NCI-H1694 (cell line): Measurements from ENCODE around the gene UNK.
A peak's percentile ranks its signal among the peaks of the same experiment; 100 is the strongest.

Source experiments
- DNase-seq: peaks from one replicate; lab custom pipeline; 2025; lab: John Stamatoyannopoulos, UW

Gene UNK

GRCh38 chr17:75836605-75837004 lies 52.0 kb downstream of the UNK start:
- DNase-seq, result no peak

GRCh38 chr17:75837899-75838298 lies 53.3 kb downstream of the UNK start:
- no peak for DNase-seq

- no peak for DNase-seq
Observed at GRCh38 chr17:75838410-75838809, 53.8 kb downstream of the UNK start.

GRCh38 chr17:75839942-75840798 lies 55.6 kb downstream of the UNK start:
- no peak for DNase-seq

- no peak for DNase-seq
Observed at GRCh38 chr17:75840799-75841164, 56.2 kb downstream of the UNK start.

- DNase-seq, result no peak
Observed at GRCh38 chr17:75842411-75842810, 57.8 kb downstream of the UNK start.

- no peak for DNase-seq
Observed at GRCh38 chr17:75842963-75843576, 58.5 kb downstream of the UNK start.

- no peak for DNase-seq
Observed at GRCh38 chr17:75843577-75844529, 59.2 kb downstream of the UNK start, which contains the start of gene UNC13D. Gene UNC13D (minus strand): TSS chr17:75844404. CDS start chr17:75844337, 67 bp downstream.

- DNase-seq, result no peak
Observed at GRCh38 chr17:75844530-75845057, 60.0 kb downstream of the UNK start.

- DNase-seq, result peak; percentile 10
Observed at GRCh38 chr17:75845058-75845711, 60.6 kb downstream of the UNK start.

- DNase-seq, result no peak
Observed at GRCh38 chr17:75845933-75846691, 61.5 kb downstream of the UNK start.

GRCh38 chr17:75846692-75847613 lies 62.3 kb downstream of the UNK start:
- DNase-seq, result no peak

GRCh38 chr17:75847614-75848522 lies 63.3 kb downstream of the UNK start:
- DNase-seq, result no peak

- peak; percentile 64 for DNase-seq
Observed at GRCh38 chr17:75848523-75849278, 64.1 kb downstream of the UNK start.

GRCh38 chr17:75849279-75849646 lies 64.7 kb downstream of the UNK start:
- no peak for DNase-seq

- no peak for DNase-seq
Observed at GRCh38 chr17:75849724-75850123, 65.1 kb downstream of the UNK start.

- DNase-seq, result no peak
Observed at GRCh38 chr17:75850928-75851692, 66.5 kb downstream of the UNK start.
